HepG2 (cell line): ENCODE results near the gene KLHDC1. TPM values are rescaled to one million over a fixed set of nuclear protein-coding genes. Genes with fewer than 3 reads are reported as not detected.
A peak's percentile ranks its signal among the peaks of the same experiment; 100 is the strongest.

Source experiments
- HES4 ChIP-seq: sonication (generic); formaldehyde crosslinking; IDR thresholded peaks from 2 replicates; pipeline ENCODE4 v1.9.0; 2021; ENCODE audit warnings: mild to moderate bottlenecking, missing genetic modification reagents, borderline replicate concordance
- HIVEP1 ChIP-seq: sonication (generic); formaldehyde crosslinking; IDR thresholded peaks from 2 replicates; pipeline ENCODE4 v1.4.0; 2020; ENCODE audit warnings: mild to moderate bottlenecking, missing genetic modification reagents
- KDM3A ChIP-seq: IDR thresholded peaks from 2 replicates; pipeline ENCODE4 v1.6.1; 2018; ENCODE audit warnings: low read depth, missing compliant biosample characterization
- RCOR2 ChIP-seq: IDR thresholded peaks from 2 replicates; pipeline ENCODE4 v1.6.1; 2016; ENCODE audit warnings: missing biosample characterization, missing genetic modification reagents
- RFX1 ChIP-seq: fragments of 450-650 bp; IDR thresholded peaks from 2 replicates; pipeline ENCODE4 v1.6.1; 2017
- SP4 ChIP-seq: sonication (generic); formaldehyde crosslinking; IDR thresholded peaks from 2 replicates; pipeline ENCODE4 v1.8.1; 2023; ENCODE audit warnings: mild to moderate bottlenecking, missing genetic modification reagents
- TAF15 ChIP-seq: fragments of 200-400 bp; formaldehyde crosslinking; IDR thresholded peaks from one replicate; pipeline ENCODE4 v1.6.1; 2018; ENCODE audit warnings: mild to moderate bottlenecking, low read depth, low read length; ENCODE audit not compliant: poor library complexity, severe bottlenecking
- ZMYM4 ChIP-seq: sonication (generic); formaldehyde crosslinking; IDR thresholded peaks from 2 replicates; pipeline ENCODE4 v1.8.1; 2023; ENCODE audit warnings: mild to moderate bottlenecking, missing genetic modification reagents
- ZNF142 ChIP-seq: sonication (generic); formaldehyde crosslinking; IDR thresholded peaks from 2 replicates; pipeline ENCODE4 v1.4.0; 2020; ENCODE audit warnings: missing genetic modification reagents
- ZNF160 ChIP-seq: sonication (generic); formaldehyde crosslinking; IDR thresholded peaks from 2 replicates; pipeline ENCODE4 v1.8.0; 2022; ENCODE audit warnings: mild to moderate bottlenecking, inconsistent platforms, missing genetic modification reagents
- ZNF251 ChIP-seq: sonication (generic); formaldehyde crosslinking; IDR thresholded peaks from 2 replicates; pipeline ENCODE4 v1.9.0; 2021; ENCODE audit warnings: mild to moderate bottlenecking, missing genetic modification reagents
- ZNF430 ChIP-seq: sonication (generic); formaldehyde crosslinking; IDR thresholded peaks from 2 replicates; pipeline ENCODE4 v1.9.0; 2021; ENCODE audit warnings: mild to moderate bottlenecking, missing genetic modification reagents
- ZNF615 ChIP-seq: sonication (generic); formaldehyde crosslinking; IDR thresholded peaks from 2 replicates; pipeline ENCODE4 v1.5.0; 2020; ENCODE audit warnings: mild to moderate bottlenecking, missing genetic modification reagents, borderline replicate concordance
- ZNF619 ChIP-seq: sonication (generic); formaldehyde crosslinking; IDR thresholded peaks from 2 replicates; pipeline ENCODE4 v1.4.0; 2020; ENCODE audit warnings: mild to moderate bottlenecking, missing genetic modification reagents
- ZNF652 ChIP-seq: IDR thresholded peaks from 2 replicates; pipeline ENCODE4 v1.6.1; 2016; ENCODE audit warnings: low read depth, borderline replicate concordance
- ZNF710 ChIP-seq: sonication (generic); formaldehyde crosslinking; IDR thresholded peaks from 2 replicates; pipeline ENCODE4 v1.5.0; 2020; ENCODE audit warnings: mild to moderate bottlenecking, missing genetic modification reagents, borderline replicate concordance
- polyA plus RNA-seq, 8 experiments: library from polyadenylated mRNA; depleted of rRNA in 3 of 8; stranded (reverse) in 7 of 8; unstranded in 1 of 8; fragments of >200 nt; fragmentation: Illumina TruSeq in 4 of 8; extraction: Trizol in 4 of 8; gene quantifications; 2 replicates each; pipeline versions ENCODE4 v1.2.1 to v1.2.3, GENCODE V29; 2011 to 2016; ENCODE audit warnings: low read depth in 4 of 8, missing spikeins in 1 of 8, mixed read lengths in 1 of 8; ENCODE audit not compliant: insufficient read depth in 1 of 8
- total RNA-seq, 5 experiments: library from RNA; depleted of rRNA; stranded (reverse); fragments of >200 nt; fragmentation: Illumina TruSeq; extraction: Trizol; gene quantifications; 2 replicates each; pipeline ENCODE4 v1.2.3, GENCODE V29; 2016; ENCODE audit warnings: low read depth in 1 of 5
- TF ChIP-seq, protein P1 (sequence below): sonication (generic); formaldehyde crosslinking; conservative IDR thresholded peaks from 2 replicates; pipeline ENCODE4 v1.4.0; 2020; ENCODE audit warnings: missing genetic modification reagents
- TF ChIP-seq, protein P2 (sequence below): sonication (generic); formaldehyde crosslinking; conservative IDR thresholded peaks from 2 replicates; pipeline ENCODE4 v1.5.0; 2020; ENCODE audit warnings: missing genetic modification reagents

Gene KLHDC1
- total and polyA plus RNA-seq, 2 of the 13 experiments (the other 11 are each of a cell fraction or from before 2014, with no cell fraction given), result 0.11 TPM; not detected in 1

DNA sequence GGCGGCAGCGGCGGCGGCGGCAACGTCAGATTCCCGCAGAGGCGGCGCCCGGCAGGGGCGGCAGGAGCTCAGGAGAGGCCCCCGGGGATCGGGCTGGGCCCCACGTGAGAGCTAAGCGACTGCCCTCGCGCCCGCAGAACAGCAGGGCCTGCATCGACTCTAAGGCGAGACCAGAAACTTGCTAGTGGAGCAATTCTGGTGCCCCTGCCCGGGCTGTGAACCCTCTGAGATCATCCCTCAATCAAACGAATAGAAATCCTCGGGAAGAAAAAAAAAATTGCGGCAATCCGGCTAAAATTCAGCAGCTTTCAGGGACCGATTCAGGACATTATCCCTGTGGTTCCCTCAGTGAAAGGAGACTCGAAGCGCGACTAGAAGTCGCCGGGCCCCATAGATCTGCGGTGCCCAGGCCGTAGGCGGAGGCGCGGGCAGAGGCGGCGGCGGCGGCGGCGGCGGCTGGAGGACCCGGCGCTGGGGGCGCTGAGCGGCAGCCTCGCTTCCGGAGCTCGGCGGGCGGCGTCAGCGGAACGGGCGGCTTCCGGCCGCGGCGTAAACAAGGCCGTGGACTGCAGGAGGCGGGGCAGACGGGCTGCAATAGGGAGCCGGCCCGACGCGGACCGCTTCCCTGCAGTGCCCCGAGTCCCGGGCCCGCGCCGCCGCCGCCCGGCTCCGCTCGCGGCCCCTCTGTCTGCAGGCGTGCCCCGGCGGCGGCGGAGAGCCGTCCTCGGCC is 74.8 kb downstream of the KLHDC1 start, which contains the start of gene KLHDC2 (continued):
- TF ChIP-seq, protein P1, sequence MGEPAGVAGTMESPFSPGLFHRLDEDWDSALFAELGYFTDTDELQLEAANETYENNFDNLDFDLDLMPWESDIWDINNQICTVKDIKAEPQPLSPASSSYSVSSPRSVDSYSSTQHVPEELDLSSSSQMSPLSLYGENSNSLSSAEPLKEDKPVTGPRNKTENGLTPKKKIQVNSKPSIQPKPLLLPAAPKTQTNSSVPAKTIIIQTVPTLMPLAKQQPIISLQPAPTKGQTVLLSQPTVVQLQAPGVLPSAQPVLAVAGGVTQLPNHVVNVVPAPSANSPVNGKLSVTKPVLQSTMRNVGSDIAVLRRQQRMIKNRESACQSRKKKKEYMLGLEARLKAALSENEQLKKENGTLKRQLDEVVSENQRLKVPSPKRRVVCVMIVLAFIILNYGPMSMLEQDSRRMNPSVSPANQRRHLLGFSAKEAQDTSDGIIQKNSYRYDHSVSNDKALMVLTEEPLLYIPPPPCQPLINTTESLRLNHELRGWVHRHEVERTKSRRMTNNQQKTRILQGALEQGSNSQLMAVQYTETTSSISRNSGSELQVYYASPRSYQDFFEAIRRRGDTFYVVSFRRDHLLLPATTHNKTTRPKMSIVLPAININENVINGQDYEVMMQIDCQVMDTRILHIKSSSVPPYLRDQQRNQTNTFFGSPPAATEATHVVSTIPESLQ, result 0 out of 2 replicates have a peak, but pooled peaks have one; percentile 4
- no peak for TF ChIP-seq ZNF652
- TF ChIP-seq ZNF615 (CRISPR knock-in tag), result no peak
- TF ChIP-seq ZNF251, result no peak
- TF ChIP-seq HIVEP1 (CRISPR knock-in tag), result 0 out of 2 replicates have a peak, but pooled peaks have one; percentile 60
- TF ChIP-seq ZNF430 (CRISPR knock-in tag), result no peak
- no peak for TF ChIP-seq ZNF710 (CRISPR knock-in tag)
- TF ChIP-seq SP4 (CRISPR knock-in tag), result peak; percentile 88
- peak; percentile 62; the same call in 1 of the 2 replicates for TF ChIP-seq ZNF142 (CRISPR knock-in tag)
- TF ChIP-seq HES4, result peak; percentile 70
- TF ChIP-seq, protein P2, sequence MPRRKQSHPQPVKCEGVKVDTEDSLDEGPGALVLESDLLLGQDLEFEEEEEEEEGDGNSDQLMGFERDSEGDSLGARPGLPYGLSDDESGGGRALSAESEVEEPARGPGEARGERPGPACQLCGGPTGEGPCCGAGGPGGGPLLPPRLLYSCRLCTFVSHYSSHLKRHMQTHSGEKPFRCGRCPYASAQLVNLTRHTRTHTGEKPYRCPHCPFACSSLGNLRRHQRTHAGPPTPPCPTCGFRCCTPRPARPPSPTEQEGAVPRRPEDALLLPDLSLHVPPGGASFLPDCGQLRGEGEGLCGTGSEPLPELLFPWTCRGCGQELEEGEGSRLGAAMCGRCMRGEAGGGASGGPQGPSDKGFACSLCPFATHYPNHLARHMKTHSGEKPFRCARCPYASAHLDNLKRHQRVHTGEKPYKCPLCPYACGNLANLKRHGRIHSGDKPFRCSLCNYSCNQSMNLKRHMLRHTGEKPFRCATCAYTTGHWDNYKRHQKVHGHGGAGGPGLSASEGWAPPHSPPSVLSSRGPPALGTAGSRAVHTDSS (CRISPR knock-in tag), result no peak
- TF ChIP-seq ZMYM4 (CRISPR knock-in tag), result peak; percentile 98
- no peak for TF ChIP-seq RFX1
- no peak; the same call in 1 of the 2 replicates for TF ChIP-seq ZNF160 (CRISPR knock-in tag)
- TF ChIP-seq RCOR2, result no peak
- TF ChIP-seq KDM3A (CRISPR knock-in tag), result peak; percentile 71; the same call in 1 of the 2 replicates
- no peak for TF ChIP-seq ZNF619
- no peak for TF ChIP-seq TAF15
